GM12878 (cell line): Measurements from ENCODE around the gene INO80B. TPM values are rescaled to one million over a fixed set of nuclear protein-coding genes. Genes with fewer than 3 reads are reported as not detected.

Source experiments
- ATAC-seq: fragments of 200-7000 bp; cut with Tn5 transposase; 3 replicates; pipeline ENCODE4 v1.9.1; 2020; ENCODE audit warnings: mild to moderate bottlenecking, moderate library complexity
- BruUV-seq: library from RNA; stranded (reverse); fragments of 400-500 nt; replicated peaks from 2 replicates; lab custom pipeline; 2021; lab: Mats Ljungman, UMichigan
- CTCF ChIA-PET: fragments of 300-600 bp; sonication (Branson Sonifier 250); formaldehyde crosslinking; extraction: SDS; loops from one replicate; lab custom pipeline; 2021; ENCODE audit warnings: inconsistent platforms; lab: Yijun Ruan, JAX
- POLR2A ChIA-PET: fragments of 350-600 bp; formaldehyde crosslinking; extraction: SDS; loops from one replicate; lab custom pipeline; 2021; ENCODE audit warnings: inconsistent platforms; lab: Charles Lee
- RAD21 ChIA-PET: fragments of 300-600 bp; sonication (Branson Sonifier 250); formaldehyde crosslinking; loops from one replicate; lab custom pipeline; 2023; ENCODE audit warnings: antibody characterized with exemption; ENCODE audit not compliant: unreplicated experiment; lab: Charles Lee
- SMC1A ChIA-PET: fragments of 300-600 bp; sonication (Branson Sonifier 250); formaldehyde crosslinking; loops from one replicate; lab custom pipeline; 2023; ENCODE audit not compliant: unreplicated experiment, uncharacterized antibody; lab: Charles Lee
- DNase-seq: peaks from one replicate; pipeline ENCODE4 v3.0.0-alpha.2; 2011; ENCODE audit warnings: low read depth, low spot score
- FAIRE-seq: peaks from 3 replicates; lab custom pipeline; 2011; peaks lifted over from hg19 to GRCh38; lab: Jason Lieb, UNC
- H2AFZ ChIP-seq: 2 replicates; pipeline ENCODE4 v1.6.0; 2011; ENCODE audit warnings: low read depth, low read length, control low read depth; ENCODE audit not compliant: control insufficient read depth
- H3K27ac ChIP-seq: 2 replicates; pipeline ENCODE4 v1.5.1; 2011; ENCODE audit warnings: control low read depth; ENCODE audit not compliant: control insufficient read depth, insufficient read depth
- H3K27me3 ChIP-seq, 2 experiments: replicated peaks in 1 of 2; 2 replicates each; pipeline versions ENCODE4 v1.6.0 to v1.6.1; 2011; ENCODE audit warnings: low read length in 1 of 2; ENCODE audit not compliant: control insufficient read depth in 2 of 2, insufficient read depth in 2 of 2
- H3K36me3 ChIP-seq, 2 experiments: 2 replicates each; pipeline ENCODE4 v1.5.1; 2011; ENCODE audit warnings: low read length in 1 of 2; ENCODE audit not compliant: control insufficient read depth in 2 of 2, insufficient read depth in 2 of 2
- H3K4me1 ChIP-seq: 2 replicates; pipeline ENCODE4 v1.6.1; 2011; ENCODE audit warnings: mild to moderate bottlenecking, low read length, moderate library complexity, mixed read lengths; ENCODE audit not compliant: control insufficient read depth, insufficient read depth
- H3K4me2 ChIP-seq: 2 replicates; pipeline ENCODE4 v1.6.0; 2011; ENCODE audit warnings: control low read depth; ENCODE audit not compliant: control insufficient read depth, insufficient read depth
- H3K4me3 ChIP-seq: fragments of 200-600 bp; sonication (generic); 2 replicates; pipeline ENCODE4 v1.5.1; 2016
- H3K79me2 ChIP-seq: 2 replicates; pipeline ENCODE4 v1.6.0; 2011; ENCODE audit warnings: low read length; ENCODE audit not compliant: control insufficient read depth, insufficient read depth
- H3K9ac ChIP-seq: 2 replicates; pipeline ENCODE4 v1.8.0; 2011; ENCODE audit warnings: low read length, control low read depth, mixed read lengths; ENCODE audit not compliant: control insufficient read depth, insufficient read depth
- H3K9me3 ChIP-seq: replicated peaks from 3 replicates; pipeline ENCODE4 v1.5.1; 2011; ENCODE audit warnings: mild to moderate bottlenecking, low read length; ENCODE audit not compliant: control insufficient read depth, insufficient read depth
- H4K20me1 ChIP-seq: 2 replicates; pipeline ENCODE4 v1.6.0; 2011; ENCODE audit not compliant: control insufficient read depth, insufficient read depth
- HDGF ChIP-seq: fragments of 450-650 bp; IDR thresholded peaks from 2 replicates; pipeline ENCODE4 v1.6.1; 2016; ENCODE audit warnings: antibody characterized with exemption
- KAT2A ChIP-seq: conservative IDR thresholded peaks from 2 replicates; pipeline ENCODE4 v1.6.1; 2011; ENCODE audit warnings: low read depth, low read length; ENCODE audit not compliant: control insufficient read depth
- NFXL1 ChIP-seq: fragments of 450-650 bp; IDR thresholded peaks from 2 replicates; pipeline ENCODE4 v1.6.1; 2017; ENCODE audit warnings: antibody characterized with exemption, mild to moderate bottlenecking, borderline replicate concordance
- PML ChIP-seq: IDR thresholded peaks from 2 replicates; pipeline ENCODE4 v1.6.1; 2012; ENCODE audit warnings: low read length, inconsistent platforms
- SMAD1 ChIP-seq: fragments of 450-650 bp; IDR thresholded peaks from 2 replicates; pipeline ENCODE4 v1.6.1; 2018; ENCODE audit warnings: mild to moderate bottlenecking, low read depth; ENCODE audit not compliant: partially characterized antibody
- SUZ12 ChIP-seq: fragments of 200-600 bp; sonication (generic); IDR thresholded peaks from one replicate; pipeline ENCODE4 v1.6.1; 2018; ENCODE audit warnings: antibody characterized with exemption, mild to moderate bottlenecking; ENCODE audit not compliant: unreplicated experiment
- ZBTB40 ChIP-seq: fragments of 450-650 bp; IDR thresholded peaks from 2 replicates; pipeline ENCODE4 v1.6.1; 2016; ENCODE audit warnings: mild to moderate bottlenecking, moderate library complexity, borderline replicate concordance
- ZNF24 ChIP-seq: fragments of 450-650 bp; IDR thresholded peaks from 2 replicates; pipeline ENCODE4 v1.6.1; 2017; ENCODE audit warnings: antibody characterized with exemption, mild to moderate bottlenecking
- WGBS: methylation state at CpG from one replicate; pipeline ENCODE4 v1.1.6; 2016; ENCODE audit warnings: low lambda C conversion rate; ENCODE audit not compliant: insufficient replicate concordance, insufficient coverage; ENCODE audit errors: missing lambda C conversion rate; 5-methylcytosine and 5-hydroxymethylcytosine counted together
- in situ Hi-C: fragments of 300-500 bp; cut with MboI; formaldehyde crosslinking; loops from 9 replicates; pipeline ENCODE4 v1.14.3; 2018; ENCODE audit warnings: mixed read lengths
- intact Hi-C: fragments of 100-400 bp; cut with micrococcal nuclease; formaldehyde crosslinking; loops from one replicate; pipeline ENCODE4 v1.14.2; 2022; ENCODE audit not compliant: unreplicated experiment
- polyA plus RNA-seq, 11 experiments: library from polyadenylated mRNA; depleted of rRNA in 4 of 11; unstranded in 6 of 11; stranded (reverse) in 5 of 11; fragments of >200 nt; fragmentation: Nextera tagmentation in 4 of 11; fragmentation: Illumina TruSeq in 1 of 11; extraction: Ambion mirVana in 4 of 11; extraction: Trizol in 1 of 11; gene quantifications; 1 replicate in 1 of 11; 2 replicates in 10 of 11; pipeline versions ENCODE4 v1.2.1 to v1.2.3, GENCODE V29; 2011 to 2016; ENCODE audit warnings: inconsistent platforms in 2 of 11, missing spikeins in 2 of 11, low read depth in 1 of 11
- total RNA-seq, 4 experiments: library from RNA; depleted of rRNA in 3 of 4; stranded (reverse); fragments of >200 nt in 3 of 4; fragmentation: Illumina TruSeq in 1 of 4; extraction: Trizol in 1 of 4; gene quantifications; 2 replicates each; pipeline versions ENCODE4 v1.2.1 to v1.2.3, GENCODE V29; 2013 to 2021
- TF ChIP-seq, protein P1 (sequence below): IDR thresholded peaks from 2 replicates; pipeline ENCODE4 v1.6.1; 2012; ENCODE audit warnings: low read depth, low read length, improper control_type of control experiment
- TF ChIP-seq, protein P2 (sequence below): fragments of 150-350 bp; IDR thresholded peaks from 2 replicates; pipeline ENCODE4 v1.6.1; 2016; ENCODE audit warnings: low read depth, low read length
- TF ChIP-seq, protein P3 (sequence below): fragments of 450-650 bp; IDR thresholded peaks from 2 replicates; pipeline ENCODE4 v1.6.1; 2017; ENCODE audit warnings: low read depth, mild to moderate bottlenecking, moderate library complexity

The INO80B gene
- total and polyA plus RNA-seq, 10 of the 15 experiments (the other 5 are each of a cell fraction or from before 2014, with no cell fraction given) = 1.3 to 26.7 (median 11.1) TPM

DNA sequence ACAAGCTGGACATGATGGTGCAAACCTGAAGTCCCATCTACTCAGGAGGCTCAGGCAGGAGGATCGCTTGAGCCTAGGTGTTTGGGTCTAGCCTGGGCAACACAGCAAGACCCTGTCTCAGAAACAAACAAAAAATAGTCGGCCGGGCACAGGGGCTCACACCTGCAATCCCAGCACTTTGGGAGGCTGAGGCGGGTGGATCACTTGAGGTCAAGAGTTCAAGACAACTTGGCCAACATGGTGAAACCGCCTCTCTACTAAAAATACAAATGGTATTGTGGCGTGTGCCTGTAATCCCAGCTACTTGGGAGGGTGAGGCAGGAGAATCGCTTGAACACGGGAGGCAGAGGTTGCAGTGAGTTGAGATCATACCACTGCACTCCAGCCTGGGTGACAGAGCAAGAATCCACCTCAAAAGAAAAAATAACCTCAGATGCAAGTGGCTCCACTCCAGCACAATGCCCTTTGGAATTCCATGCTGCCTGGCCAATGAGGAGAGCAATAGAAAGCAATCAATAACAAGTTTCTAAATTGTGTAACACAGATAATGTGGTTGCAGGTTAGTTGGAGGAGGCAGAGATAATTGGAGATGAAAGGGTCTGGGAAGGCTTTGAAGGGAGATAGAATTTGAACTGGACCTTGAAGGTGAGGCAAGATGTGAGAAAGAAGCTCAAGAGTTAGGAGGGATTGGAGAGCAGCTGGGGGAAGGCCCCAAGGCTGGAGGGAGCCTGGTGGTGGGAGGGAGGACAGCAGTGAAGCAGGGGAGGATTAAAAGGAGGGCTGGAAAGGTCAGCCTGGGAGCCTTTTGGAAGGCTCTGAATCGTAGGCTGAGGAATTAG lies 34.0 kb downstream of the INO80B start:
- RAD21 ChIA-PET = interaction anchor here (0.6 to 1.0 kb wide), 2 partner anchors 22 to 100 kb away, joined by 3 read pairs; no protein-coding TSS in a partner anchor
- DNase-seq (no peak), ATAC-seq (no peak), FAIRE-seq (no peak)
- no peak overlapping the region for H2AFZ ChIP-seq
- no peak overlapping the region for H3K9ac ChIP-seq
- WGBS = 100% methylated on average over 9 of the region's 9 CpGs
- no peak overlapping the region for H3K4me2 ChIP-seq
- intact Hi-C loops = no loop called here
- CTCF ChIA-PET = interaction anchor here (0.8 to 19.4 kb wide), 4 partner anchors 14 to 99 kb away, joined by 3 to 280 read pairs (median 4); no protein-coding TSS in a partner anchor
- POLR2A ChIA-PET = interaction anchor here (0.5 to 1.0 kb wide), 2 partner anchors 22 to 58 kb away, joined by 3 read pairs; no protein-coding TSS in a partner anchor
- no peak overlapping the region for H3K27ac ChIP-seq
- BruUV-seq = no TSS peak
- no peaks in the 10 kb centered on the region for H4K20me1 ChIP-seq
- in situ Hi-C loops = loop anchor here (10.0 kb wide), 1 partner anchor 96 kb away; no protein-coding TSS in a partner anchor
- SMC1A ChIA-PET = interaction anchor here (1.0 to 1.9 kb wide), 3 partner anchors 14 to 98 kb away, joined by 4 to 5 read pairs (median 4); partner anchors contain the start of genes AUP1 and HTRA2
- H3K4me3 ChIP-seq = no peak overlapping the region
- H3K4me1 ChIP-seq = no peaks in the 10 kb centered on the region
- H3K79me2 ChIP-seq = no peaks in the 10 kb centered on the region; the same call in none of the 2 replicates
- H3K27me3 ChIP-seq = no peaks in the 10 kb centered on the region
- H3K9me3 ChIP-seq = no peaks in the 10 kb centered on the region
- H3K36me3 ChIP-seq = peaks cover 12 to 13% of the 10 kb centered on the region in 2 experiments
- TF ChIP-seq, protein P1, sequence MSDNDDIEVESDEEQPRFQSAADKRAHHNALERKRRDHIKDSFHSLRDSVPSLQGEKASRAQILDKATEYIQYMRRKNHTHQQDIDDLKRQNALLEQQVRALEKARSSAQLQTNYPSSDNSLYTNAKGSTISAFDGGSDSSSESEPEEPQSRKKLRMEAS = no peak
- TF ChIP-seq NFXL1 (no peak), SMAD1 (no peak), ZBTB40 (no peak), SUZ12 (no peak), HDGF (no peak), PML (no peak), KAT2A (no peak), ZNF24 (no peak)
- TF ChIP-seq, protein P2, sequence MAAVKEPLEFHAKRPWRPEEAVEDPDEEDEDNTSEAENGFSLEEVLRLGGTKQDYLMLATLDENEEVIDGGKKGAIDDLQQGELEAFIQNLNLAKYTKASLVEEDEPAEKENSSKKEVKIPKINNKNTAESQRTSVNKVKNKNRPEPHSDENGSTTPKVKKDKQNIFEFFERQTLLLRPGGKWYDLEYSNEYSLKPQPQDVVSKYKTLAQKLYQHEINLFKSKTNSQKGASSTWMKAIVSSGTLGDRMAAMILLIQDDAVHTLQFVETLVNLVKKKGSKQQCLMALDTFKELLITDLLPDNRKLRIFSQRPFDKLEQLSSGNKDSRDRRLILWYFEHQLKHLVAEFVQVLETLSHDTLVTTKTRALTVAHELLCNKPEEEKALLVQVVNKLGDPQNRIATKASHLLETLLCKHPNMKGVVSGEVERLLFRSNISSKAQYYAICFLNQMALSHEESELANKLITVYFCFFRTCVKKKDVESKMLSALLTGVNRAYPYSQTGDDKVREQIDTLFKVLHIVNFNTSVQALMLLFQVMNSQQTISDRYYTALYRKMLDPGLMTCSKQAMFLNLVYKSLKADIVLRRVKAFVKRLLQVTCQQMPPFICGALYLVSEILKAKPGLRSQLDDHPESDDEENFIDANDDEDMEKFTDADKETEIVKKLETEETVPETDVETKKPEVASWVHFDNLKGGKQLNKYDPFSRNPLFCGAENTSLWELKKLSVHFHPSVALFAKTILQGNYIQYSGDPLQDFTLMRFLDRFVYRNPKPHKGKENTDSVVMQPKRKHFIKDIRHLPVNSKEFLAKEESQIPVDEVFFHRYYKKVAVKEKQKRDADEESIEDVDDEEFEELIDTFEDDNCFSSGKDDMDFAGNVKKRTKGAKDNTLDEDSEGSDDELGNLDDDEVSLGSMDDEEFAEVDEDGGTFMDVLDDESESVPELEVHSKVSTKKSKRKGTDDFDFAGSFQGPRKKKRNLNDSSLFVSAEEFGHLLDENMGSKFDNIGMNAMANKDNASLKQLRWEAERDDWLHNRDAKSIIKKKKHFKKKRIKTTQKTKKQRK = no peak
- TF ChIP-seq, protein P3, sequence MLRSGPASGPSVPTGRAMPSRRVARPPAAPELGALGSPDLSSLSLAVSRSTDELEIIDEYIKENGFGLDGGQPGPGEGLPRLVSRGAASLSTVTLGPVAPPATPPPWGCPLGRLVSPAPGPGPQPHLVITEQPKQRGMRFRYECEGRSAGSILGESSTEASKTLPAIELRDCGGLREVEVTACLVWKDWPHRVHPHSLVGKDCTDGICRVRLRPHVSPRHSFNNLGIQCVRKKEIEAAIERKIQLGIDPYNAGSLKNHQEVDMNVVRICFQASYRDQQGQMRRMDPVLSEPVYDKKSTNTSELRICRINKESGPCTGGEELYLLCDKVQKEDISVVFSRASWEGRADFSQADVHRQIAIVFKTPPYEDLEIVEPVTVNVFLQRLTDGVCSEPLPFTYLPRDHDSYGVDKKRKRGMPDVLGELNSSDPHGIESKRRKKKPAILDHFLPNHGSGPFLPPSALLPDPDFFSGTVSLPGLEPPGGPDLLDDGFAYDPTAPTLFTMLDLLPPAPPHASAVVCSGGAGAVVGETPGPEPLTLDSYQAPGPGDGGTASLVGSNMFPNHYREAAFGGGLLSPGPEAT = no peak
